ENCODE measurements around the gene PPP2R5E. TPM values are rescaled to one million over a fixed set of nuclear protein-coding genes. Genes with fewer than 3 reads are reported as not detected.

The PPP2R5E gene
- total RNA-seq, 2 donors from 2014 or later, result 13.9 to 25.5 TPM

DNA sequence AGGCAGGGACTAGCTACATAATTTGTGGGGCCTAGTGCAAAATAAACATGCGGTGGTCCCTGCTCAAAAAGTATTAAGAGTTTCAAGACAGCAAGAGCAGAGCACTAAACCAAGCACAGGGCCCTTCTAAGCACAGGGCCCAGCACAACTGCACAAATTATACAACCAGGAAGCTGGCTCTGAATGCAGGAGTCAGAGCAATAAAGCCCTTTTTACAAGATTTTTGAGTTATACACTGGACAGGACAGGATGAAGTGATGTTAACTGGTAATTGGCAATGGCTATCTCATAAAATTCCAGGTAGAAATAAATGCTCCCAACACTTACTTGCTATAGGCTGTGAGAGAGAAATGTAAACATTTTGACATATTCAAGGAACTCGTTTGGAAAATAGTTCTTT, 138.3 kb downstream of the PPP2R5E start:
- DNase-seq (ENCODE audit: low spot score) (no peak), ATAC-seq (ENCODE audit: insufficient number of reproducible peaks, low FRiP score, low read depth) (no peak)
- no peaks in the 10 kb centered on the region for H3K9me3 ChIP-seq
- TF ChIP-seq, protein P1, sequence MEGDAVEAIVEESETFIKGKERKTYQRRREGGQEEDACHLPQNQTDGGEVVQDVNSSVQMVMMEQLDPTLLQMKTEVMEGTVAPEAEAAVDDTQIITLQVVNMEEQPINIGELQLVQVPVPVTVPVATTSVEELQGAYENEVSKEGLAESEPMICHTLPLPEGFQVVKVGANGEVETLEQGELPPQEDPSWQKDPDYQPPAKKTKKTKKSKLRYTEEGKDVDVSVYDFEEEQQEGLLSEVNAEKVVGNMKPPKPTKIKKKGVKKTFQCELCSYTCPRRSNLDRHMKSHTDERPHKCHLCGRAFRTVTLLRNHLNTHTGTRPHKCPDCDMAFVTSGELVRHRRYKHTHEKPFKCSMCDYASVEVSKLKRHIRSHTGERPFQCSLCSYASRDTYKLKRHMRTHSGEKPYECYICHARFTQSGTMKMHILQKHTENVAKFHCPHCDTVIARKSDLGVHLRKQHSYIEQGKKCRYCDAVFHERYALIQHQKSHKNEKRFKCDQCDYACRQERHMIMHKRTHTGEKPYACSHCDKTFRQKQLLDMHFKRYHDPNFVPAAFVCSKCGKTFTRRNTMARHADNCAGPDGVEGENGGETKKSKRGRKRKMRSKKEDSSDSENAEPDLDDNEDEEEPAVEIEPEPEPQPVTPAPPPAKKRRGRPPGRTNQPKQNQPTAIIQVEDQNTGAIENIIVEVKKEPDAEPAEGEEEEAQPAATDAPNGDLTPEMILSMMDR (IDR thresholded peaks at IDR 0.05), result no peak
- H3K27ac ChIP-seq, result no peak overlapping the region
- no peak overlapping the region for H3K4me3 ChIP-seq
- H3K4me1 ChIP-seq (ENCODE audit: control insufficient read depth in 1 of 2, low read depth in 2 of 2), result peaks cover 4 to 12% of the 10 kb centered on the region in 2 donors
- no peaks in the 10 kb centered on the region for H3K36me3 ChIP-seq
- no peaks in the 10 kb centered on the region for H3K27me3 ChIP-seq (replicated peaks; ENCODE audit: insufficient read depth)

DNA sequence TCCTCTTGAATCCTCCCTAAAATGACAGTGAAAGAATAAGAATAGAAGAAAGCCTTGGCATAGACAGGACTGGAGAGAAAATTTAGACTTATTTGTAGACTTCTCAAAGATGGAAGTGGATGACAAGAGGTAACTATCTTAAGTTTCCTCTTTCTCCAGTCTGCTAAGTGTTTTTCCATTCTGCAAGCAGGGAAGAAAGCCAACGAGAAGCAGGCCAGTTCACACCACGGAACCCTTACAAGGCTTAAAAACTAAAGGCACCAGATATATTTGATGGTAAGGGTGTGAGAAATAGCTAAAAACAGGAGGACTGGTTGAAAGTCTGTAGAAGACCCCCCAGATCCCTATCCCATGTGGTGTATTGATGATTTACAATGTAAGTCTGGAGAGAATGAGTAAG, 141.5 kb downstream of the PPP2R5E start:
- DNase-seq (ENCODE audit: low spot score) (no peak), ATAC-seq (ENCODE audit: insufficient number of reproducible peaks, low FRiP score, low read depth) (no peak)
- Histone ChIP-seq H3K27ac (no peak overlapping the region), H3K4me1 (ENCODE audit: control insufficient read depth in 1 of 2, low read depth in 2 of 2) (peaks cover 4 to 12% of the 10 kb centered on the region in 2 donors), H3K9me3 (no peaks in the 10 kb centered on the region), H3K27me3 (replicated peaks; ENCODE audit: insufficient read depth) (no peaks in the 10 kb centered on the region), H3K36me3 (no peaks in the 10 kb centered on the region), H3K4me3 (no peak overlapping the region)
- TF ChIP-seq, protein P1 (IDR thresholded peaks at IDR 0.05), result no peak

DNA sequence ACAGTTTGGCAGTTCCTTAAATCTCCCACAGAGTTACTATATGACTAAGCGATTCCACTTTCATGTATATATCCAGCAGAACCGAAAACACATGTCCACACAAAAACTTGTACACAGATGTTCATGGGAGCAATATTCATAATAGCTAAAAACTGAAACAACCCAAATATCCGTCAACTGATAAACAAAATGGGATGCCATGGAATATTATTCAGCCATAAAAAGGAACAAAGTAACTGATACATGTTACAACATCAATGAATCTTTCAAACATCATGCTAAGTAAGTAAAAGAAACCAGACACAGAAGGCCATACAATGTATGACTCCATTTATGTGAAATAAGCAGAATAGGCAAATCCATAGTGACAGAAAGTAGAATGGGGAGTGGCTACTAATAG, 144.2 kb downstream of the PPP2R5E start:
- TF ChIP-seq, protein P1 (IDR thresholded peaks at IDR 0.05), result no peak
- H3K4me1 ChIP-seq (ENCODE audit: control insufficient read depth in 1 of 2, low read depth in 2 of 2), result peaks cover 4 to 7% of the 10 kb centered on the region in 2 donors
- no peak overlapping the region for H3K27ac ChIP-seq
- DNase-seq (ENCODE audit: low spot score) (no peak), ATAC-seq (ENCODE audit: insufficient number of reproducible peaks, low FRiP score, low read depth) (no peak)
- peaks cover 6% of the 10 kb centered on the region for H3K36me3 ChIP-seq
- H3K9me3 ChIP-seq, result no peaks in the 10 kb centered on the region
- H3K27me3 ChIP-seq (replicated peaks; ENCODE audit: insufficient read depth), result no peaks in the 10 kb centered on the region
- H3K4me3 ChIP-seq, result no peak overlapping the region

DNA sequence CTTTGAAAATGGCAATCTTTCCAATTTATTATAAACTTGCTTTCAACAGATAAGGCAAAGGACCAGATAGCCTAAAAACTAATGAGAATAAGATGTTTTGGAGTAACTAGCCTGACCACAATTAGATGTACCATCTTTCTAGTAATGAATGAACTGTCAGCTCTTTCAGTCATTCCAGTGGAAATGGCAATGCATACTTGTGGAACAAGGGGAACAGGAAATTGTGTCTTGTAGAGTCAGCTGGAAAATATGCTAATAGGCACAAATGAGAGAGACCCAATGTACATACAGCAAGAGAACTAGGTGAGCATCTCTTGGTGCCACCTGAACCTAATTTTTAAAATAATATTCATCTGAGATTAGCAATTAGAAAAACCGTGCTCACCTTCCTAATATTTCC, 148.3 kb downstream of the PPP2R5E start:
- TF ChIP-seq, protein P1 (IDR thresholded peaks at IDR 0.05), result no peak
- Histone ChIP-seq H3K4me3 (no peak overlapping the region), H3K36me3 (peaks cover 14% of the 10 kb centered on the region), H3K27ac (no peak overlapping the region), H3K27me3 (replicated peaks; ENCODE audit: insufficient read depth) (no peaks in the 10 kb centered on the region), H3K9me3 (no peaks in the 10 kb centered on the region), H3K4me1 (ENCODE audit: control insufficient read depth in 1 of 2, low read depth in 2 of 2) (no peaks in the 10 kb centered on the region)
- DNase-seq (ENCODE audit: low spot score) (no peak), ATAC-seq (ENCODE audit: insufficient number of reproducible peaks, low FRiP score, low read depth) (no peak)

DNA sequence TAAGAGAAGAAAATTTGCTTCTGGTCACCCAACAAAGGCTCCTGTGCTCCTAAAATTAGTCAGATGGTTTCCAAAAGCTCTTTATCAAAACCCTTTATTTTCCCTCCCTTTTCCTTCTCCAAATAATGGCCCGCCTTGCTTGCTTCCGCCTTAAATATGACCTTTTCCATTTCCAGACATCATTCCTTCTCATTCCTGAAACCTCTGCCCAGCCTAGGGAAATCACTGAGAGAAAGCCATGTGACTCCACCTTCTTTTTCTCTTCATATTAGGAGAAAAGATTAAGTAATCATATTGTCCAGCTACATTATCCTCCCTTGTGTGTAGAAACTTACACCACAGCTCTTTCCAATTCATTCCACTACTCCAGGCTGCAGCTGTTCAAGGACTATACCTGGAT, 148.7 kb downstream of the PPP2R5E start:
- Histone ChIP-seq H3K4me1 (ENCODE audit: control insufficient read depth in 1 of 2, low read depth in 2 of 2) (no peaks in the 10 kb centered on the region), H3K4me3 (no peak overlapping the region), H3K9me3 (no peaks in the 10 kb centered on the region), H3K36me3 (peaks cover 14% of the 10 kb centered on the region), H3K27me3 (replicated peaks; ENCODE audit: insufficient read depth) (no peaks in the 10 kb centered on the region), H3K27ac (no peak overlapping the region)
- TF ChIP-seq, protein P1 (IDR thresholded peaks at IDR 0.05), result no peak
- no peak for DNase-seq (ENCODE audit: low spot score)
- ATAC-seq (ENCODE audit: insufficient number of reproducible peaks, low FRiP score, low read depth), result no peak

Measured in thoracic aorta (tissue), 2 donors.